AG04450 (cell line): Measurements from ENCODE around the gene SCARF2. TPM values are rescaled to one million over a fixed set of nuclear protein-coding genes. Genes with fewer than 3 reads are reported as not detected.

Source experiments
- CTCF ChIA-PET: fragments of 300-600, 350-600 bp; formaldehyde crosslinking; extraction: SDS; loops from one replicate; lab custom pipeline; 2022; ENCODE audit warnings: antibody characterized with exemption, inconsistent platforms; lab: Charles Lee
- POLR2A ChIA-PET: fragments of 350-600 bp; formaldehyde crosslinking; extraction: SDS; loops from one replicate; lab custom pipeline; 2021; ENCODE audit warnings: antibody characterized with exemption, inconsistent platforms; lab: Yijun Ruan, JAX
- DNase-seq: peaks from one replicate; pipeline ENCODE4 v3.0.0-alpha.2; 2011; ENCODE audit warnings: low read depth, low spot score
- H3K27ac ChIP-seq: one replicate; pipeline ENCODE4 v1.5.1; 2012; ENCODE audit warnings: low read depth, low read length, control low read depth
- H3K27me3 ChIP-seq: one replicate; pipeline ENCODE4 v1.6.0; 2012; ENCODE audit warnings: low read length; ENCODE audit not compliant: control insufficient read depth, insufficient read depth
- H3K4me3 ChIP-seq: 2 replicates; pipeline ENCODE4 v1.5.1; 2011; ENCODE audit warnings: mild to moderate bottlenecking, low read depth, low read length, control low read depth
- H3K9me3 ChIP-seq: 2 replicates; pipeline ENCODE4 v1.5.1; 2012; ENCODE audit warnings: low read length; ENCODE audit not compliant: control insufficient read depth, insufficient read depth
- CTCF ChIP-seq: IDR thresholded peaks from 2 replicates; pipeline ENCODE4 v1.5.1; 2011; ENCODE audit warnings: low read depth, low read length, control low read depth, inconsistent platforms
- polyA plus RNA-seq: library from polyadenylated mRNA; depleted of rRNA; stranded (reverse); fragments of >200 nt; gene quantifications from 2 replicates; pipeline ENCODE4 v1.2.3, GENCODE V29; 2011

The SCARF2 gene
- polyA plus RNA-seq, 1 experiment, result 7.3 TPM

- ChIA-PET POLR2A (interaction anchor here (1.4 to 1.7 kb wide), 2 partner anchors 9 to 17 kb away, joined by 3 to 5 read pairs; no protein-coding TSS in a partner anchor), CTCF (interaction anchor here (0.6 to 3.7 kb wide), 3 partner anchors 16 to 21 kb away, joined by 4 to 19 read pairs (median 5); no protein-coding TSS in a partner anchor)
- TF ChIP-seq CTCF, result no peak
- Histone ChIP-seq H3K9me3 (peaks cover 4% of the 10 kb centered on the region; the same call in 1 of the 2 replicates), H3K4me3 (peak overlapping the region; percentile 75), H3K27me3 (no peaks in the 10 kb centered on the region), H3K27ac (peak overlapping the region; percentile 47)
- DNase-seq, result no peak
These were observed 2.0 kb downstream of the SCARF2 start for GRCh38 chr22:20435436-20436306.

GRCh38 chr22:20434773-20435172 is 2.9 kb downstream of the SCARF2 start:
- Histone ChIP-seq H3K27ac (no peak overlapping the region), H3K4me3 (no peak overlapping the region), H3K9me3 (peaks cover 8% of the 10 kb centered on the region; the same call in 1 of the 2 replicates), H3K27me3 (no peaks in the 10 kb centered on the region)
- POLR2A ChIA-PET, result no interaction called here
- DNase-seq, result no peak
- TF ChIP-seq CTCF, result no peak
- CTCF ChIA-PET, result interaction anchor here (1.2 to 3.7 kb wide), 2 partner anchors 17 to 22 kb away, joined by 5 to 19 read pairs; no protein-coding TSS in a partner anchor

GRCh38 chr22:20434264-20434751 is 3.3 kb downstream of the SCARF2 start:
- Histone ChIP-seq H3K27me3 (no peaks in the 10 kb centered on the region), H3K4me3 (no peak overlapping the region), H3K27ac (no peak overlapping the region), H3K9me3 (peaks cover 8% of the 10 kb centered on the region; the same call in 1 of the 2 replicates)
- no peak for DNase-seq
- no peak for TF ChIP-seq CTCF
- POLR2A ChIA-PET, result no interaction called here
- CTCF ChIA-PET, result interaction anchor here (0.7 to 3.7 kb wide), 3 partner anchors 16 to 102 kb away, joined by 3 to 19 read pairs (median 5); no protein-coding TSS in a partner anchor

- CTCF ChIA-PET, result interaction anchor here (0.7 to 3.7 kb wide), 2 partner anchors 16 to 102 kb away, joined by 3 to 19 read pairs; no protein-coding TSS in a partner anchor
- H3K27ac ChIP-seq, result no peak overlapping the region
- no peak overlapping the region for H3K4me3 ChIP-seq
- no peak for TF ChIP-seq CTCF
- H3K27me3 ChIP-seq, result no peaks in the 10 kb centered on the region
- POLR2A ChIA-PET, result no interaction called here
- no peak for DNase-seq
- H3K9me3 ChIP-seq, result peaks cover 8% of the 10 kb centered on the region; the same call in 1 of the 2 replicates
These were observed 3.9 kb downstream of the SCARF2 start for GRCh38 chr22:20433686-20434241.
